ENCODE data around the gene CGA.
A peak's percentile ranks its signal among the peaks of the same experiment; 100 is the strongest.

The CGA gene

GRCh38 chr6:87095087-87095509, at the start of gene CGA (continued):
- TF ChIP-seq ZNF555 (tag by site-specific recombination; conservative IDR thresholded peaks at IDR 0.05) (no peak), ZBTB21 (tag by site-specific recombination; IDR thresholded peaks at IDR 0.05) (peak; percentile 97), ZNF221 (tag by site-specific recombination; IDR thresholded peaks at IDR 0.05; ENCODE audit: borderline replicate concordance) (no peak), ELK4 (IDR thresholded peaks at IDR 0.05; ENCODE audit: borderline replicate concordance, low read depth, low read length) (no peak), RBAK (tag by site-specific recombination; IDR thresholded peaks at IDR 0.05) (no peak), SCRT1 (tag by site-specific recombination; IDR thresholded peaks at IDR 0.05; ENCODE audit: borderline replicate concordance) (no peak; the same call in 1 of the 2 replicates), ZNF792 (tag by site-specific recombination; IDR thresholded peaks at IDR 0.05) (no peak; the same call in 1 of the 2 replicates), ZNF26 (tag by site-specific recombination; IDR thresholded peaks at IDR 0.05) (no peak), ZNF426 (tag by site-specific recombination; IDR thresholded peaks at IDR 0.05) (no peak), GLIS1 (tag by site-specific recombination; IDR thresholded peaks at IDR 0.05) (peak; percentile 29), ZSCAN30 (tag by site-specific recombination; IDR thresholded peaks at IDR 0.05) (no peak), ZNF341 (tag by site-specific recombination; IDR thresholded peaks at IDR 0.05; ENCODE audit: low read depth) (no peak), IKZF3 (tag by site-specific recombination; IDR thresholded peaks at IDR 0.05) (no peak; the same call in 1 of the 2 replicates), ZNF280C (tag by site-specific recombination; IDR thresholded peaks at IDR 0.05) (no peak), ZNF843 (tag by site-specific recombination; IDR thresholded peaks at IDR 0.05) (peak; percentile 91), ZNF10 (tag by site-specific recombination; IDR thresholded peaks at IDR 0.05) (peak; percentile 89; the same call in 1 of the 2 replicates), ZNF768 (tag by site-specific recombination; IDR thresholded peaks at IDR 0.05) (no peak), ZEB2 (tag by site-specific recombination; IDR thresholded peaks at IDR 0.05) (peak; percentile 64), ZNF112 (tag by site-specific recombination; IDR thresholded peaks at IDR 0.05) (no peak), ZFP41 (tag by site-specific recombination; IDR thresholded peaks at IDR 0.05; ENCODE audit: borderline replicate concordance) (no peak), BCL11A (tag by site-specific recombination; IDR thresholded peaks at IDR 0.05; ENCODE audit: low read depth) (peak; percentile 97), ZBTB44 (tag by site-specific recombination; IDR thresholded peaks at IDR 0.05) (0 out of 2 replicates have a peak, but pooled peaks have one; percentile 32), SETDB1 (IDR thresholded peaks at IDR 0.05; ENCODE audit: insufficient read length, low read length) (no peak), ZBTB17 (tag by site-specific recombination; IDR thresholded peaks at IDR 0.05) (no peak), ZNF654 (tag by site-specific recombination; IDR thresholded peaks at IDR 0.05; ENCODE audit: low read depth) (peak; percentile 17), YY1 (tag by site-specific recombination; IDR thresholded peaks at IDR 0.05) (no peak), ZNF560 (tag by site-specific recombination; IDR thresholded peaks at IDR 0.05; ENCODE audit: borderline replicate concordance) (no peak), ZNF707 (tag by site-specific recombination; IDR thresholded peaks at IDR 0.05) (no peak), ZNF701 (tag by site-specific recombination; IDR thresholded peaks at IDR 0.05) (no peak)
- TF ChIP-seq, protein P1, sequence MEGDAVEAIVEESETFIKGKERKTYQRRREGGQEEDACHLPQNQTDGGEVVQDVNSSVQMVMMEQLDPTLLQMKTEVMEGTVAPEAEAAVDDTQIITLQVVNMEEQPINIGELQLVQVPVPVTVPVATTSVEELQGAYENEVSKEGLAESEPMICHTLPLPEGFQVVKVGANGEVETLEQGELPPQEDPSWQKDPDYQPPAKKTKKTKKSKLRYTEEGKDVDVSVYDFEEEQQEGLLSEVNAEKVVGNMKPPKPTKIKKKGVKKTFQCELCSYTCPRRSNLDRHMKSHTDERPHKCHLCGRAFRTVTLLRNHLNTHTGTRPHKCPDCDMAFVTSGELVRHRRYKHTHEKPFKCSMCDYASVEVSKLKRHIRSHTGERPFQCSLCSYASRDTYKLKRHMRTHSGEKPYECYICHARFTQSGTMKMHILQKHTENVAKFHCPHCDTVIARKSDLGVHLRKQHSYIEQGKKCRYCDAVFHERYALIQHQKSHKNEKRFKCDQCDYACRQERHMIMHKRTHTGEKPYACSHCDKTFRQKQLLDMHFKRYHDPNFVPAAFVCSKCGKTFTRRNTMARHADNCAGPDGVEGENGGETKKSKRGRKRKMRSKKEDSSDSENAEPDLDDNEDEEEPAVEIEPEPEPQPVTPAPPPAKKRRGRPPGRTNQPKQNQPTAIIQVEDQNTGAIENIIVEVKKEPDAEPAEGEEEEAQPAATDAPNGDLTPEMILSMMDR (tag by site-specific recombination; IDR thresholded peaks at IDR 0.05), result no peak
- TF ChIP-seq, protein P2, sequence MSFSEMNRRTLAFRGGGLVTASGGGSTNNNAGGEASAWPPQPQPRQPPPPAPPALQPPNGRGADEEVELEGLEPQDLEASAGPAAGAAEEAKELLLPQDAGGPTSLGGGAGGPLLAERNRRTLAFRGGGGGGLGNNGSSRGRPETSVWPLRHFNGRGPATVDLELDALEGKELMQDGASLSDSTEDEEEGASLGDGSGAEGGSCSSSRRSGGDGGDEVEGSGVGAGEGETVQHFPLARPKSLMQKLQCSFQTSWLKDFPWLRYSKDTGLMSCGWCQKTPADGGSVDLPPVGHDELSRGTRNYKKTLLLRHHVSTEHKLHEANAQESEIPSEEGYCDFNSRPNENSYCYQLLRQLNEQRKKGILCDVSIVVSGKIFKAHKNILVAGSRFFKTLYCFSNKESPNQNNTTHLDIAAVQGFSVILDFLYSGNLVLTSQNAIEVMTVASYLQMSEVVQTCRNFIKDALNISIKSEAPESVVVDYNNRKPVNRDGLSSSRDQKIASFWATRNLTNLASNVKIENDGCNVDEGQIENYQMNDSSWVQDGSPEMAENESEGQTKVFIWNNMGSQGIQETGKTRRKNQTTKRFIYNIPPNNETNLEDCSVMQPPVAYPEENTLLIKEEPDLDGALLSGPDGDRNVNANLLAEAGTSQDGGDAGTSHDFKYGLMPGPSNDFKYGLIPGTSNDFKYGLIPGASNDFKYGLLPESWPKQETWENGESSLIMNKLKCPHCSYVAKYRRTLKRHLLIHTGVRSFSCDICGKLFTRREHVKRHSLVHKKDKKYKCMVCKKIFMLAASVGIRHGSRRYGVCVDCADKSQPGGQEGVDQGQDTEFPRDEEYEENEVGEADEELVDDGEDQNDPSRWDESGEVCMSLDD (tag by site-specific recombination; IDR thresholded peaks at IDR 0.05), result no peak
